ENCODE data around the gene SELENOP. TPM values are rescaled to one million over a fixed set of nuclear protein-coding genes. Genes with fewer than 3 reads are reported as not detected.

SELENOP gene
- total and polyA plus RNA-seq, 2 of the 13 experiments (the other 11 are each of a cell fraction or from before 2014, with no cell fraction given): 1,895 to 2,083 TPM

DNA sequence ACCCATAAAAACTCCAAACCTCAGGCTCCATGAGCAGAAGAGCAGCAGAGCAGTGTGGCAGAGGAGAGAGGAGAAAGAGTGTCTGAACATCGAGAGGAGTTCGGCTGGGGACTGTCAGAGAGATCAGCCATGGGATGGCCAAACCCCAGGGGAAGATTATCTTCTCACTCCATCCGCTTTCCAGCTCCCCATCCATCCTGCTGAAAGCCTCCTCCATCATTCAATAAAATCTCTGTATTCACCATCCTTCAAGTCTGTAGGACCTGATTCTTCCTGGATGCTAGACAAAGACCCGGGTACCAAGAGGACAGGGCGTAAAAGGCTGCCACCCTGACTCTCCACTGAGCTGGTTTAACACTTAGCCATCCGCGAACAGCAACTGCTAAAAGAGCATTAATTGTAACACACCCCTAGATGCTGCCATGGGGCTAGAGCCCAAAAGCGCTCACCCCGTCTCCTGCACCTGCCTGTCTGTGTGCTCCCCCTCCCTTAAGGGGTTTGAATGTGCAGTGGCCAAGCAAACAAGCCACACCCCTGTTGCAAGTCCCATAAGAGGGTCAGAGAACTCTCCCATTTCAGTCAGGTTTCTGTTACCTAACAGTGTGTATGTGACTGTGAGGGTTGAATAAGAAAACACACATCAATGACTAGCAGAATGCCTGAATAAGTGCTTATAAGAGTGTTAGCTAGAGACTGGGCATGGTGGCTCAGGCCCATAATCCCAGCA is 13.9 kb upstream of the SELENOP start (continued):
- TF ChIP-seq MTF2 (CRISPR knock-in tag; IDR thresholded peaks at IDR 0.05; ENCODE audit: borderline replicate concordance): no peak
- no peak for TF ChIP-seq KDM4B (CRISPR knock-in tag; IDR thresholded peaks at IDR 0.05)
- TF ChIP-seq, protein P1, sequence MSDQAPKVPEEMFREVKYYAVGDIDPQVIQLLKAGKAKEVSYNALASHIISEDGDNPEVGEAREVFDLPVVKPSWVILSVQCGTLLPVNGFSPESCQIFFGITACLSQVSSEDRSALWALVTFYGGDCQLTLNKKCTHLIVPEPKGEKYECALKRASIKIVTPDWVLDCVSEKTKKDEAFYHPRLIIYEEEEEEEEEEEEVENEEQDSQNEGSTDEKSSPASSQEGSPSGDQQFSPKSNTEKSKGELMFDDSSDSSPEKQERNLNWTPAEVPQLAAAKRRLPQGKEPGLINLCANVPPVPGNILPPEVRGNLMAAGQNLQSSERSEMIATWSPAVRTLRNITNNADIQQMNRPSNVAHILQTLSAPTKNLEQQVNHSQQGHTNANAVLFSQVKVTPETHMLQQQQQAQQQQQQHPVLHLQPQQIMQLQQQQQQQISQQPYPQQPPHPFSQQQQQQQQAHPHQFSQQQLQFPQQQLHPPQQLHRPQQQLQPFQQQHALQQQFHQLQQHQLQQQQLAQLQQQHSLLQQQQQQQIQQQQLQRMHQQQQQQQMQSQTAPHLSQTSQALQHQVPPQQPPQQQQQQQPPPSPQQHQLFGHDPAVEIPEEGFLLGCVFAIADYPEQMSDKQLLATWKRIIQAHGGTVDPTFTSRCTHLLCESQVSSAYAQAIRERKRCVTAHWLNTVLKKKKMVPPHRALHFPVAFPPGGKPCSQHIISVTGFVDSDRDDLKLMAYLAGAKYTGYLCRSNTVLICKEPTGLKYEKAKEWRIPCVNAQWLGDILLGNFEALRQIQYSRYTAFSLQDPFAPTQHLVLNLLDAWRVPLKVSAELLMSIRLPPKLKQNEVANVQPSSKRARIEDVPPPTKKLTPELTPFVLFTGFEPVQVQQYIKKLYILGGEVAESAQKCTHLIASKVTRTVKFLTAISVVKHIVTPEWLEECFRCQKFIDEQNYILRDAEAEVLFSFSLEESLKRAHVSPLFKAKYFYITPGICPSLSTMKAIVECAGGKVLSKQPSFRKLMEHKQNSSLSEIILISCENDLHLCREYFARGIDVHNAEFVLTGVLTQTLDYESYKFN (CRISPR knock-in tag; conservative IDR thresholded peaks at IDR 0.05): 0 out of 2 replicates have a peak, but pooled peaks have one; percentile 36
- no peak for TF ChIP-seq ELK4 (CRISPR knock-in tag; IDR thresholded peaks at IDR 0.05; ENCODE audit: borderline replicate concordance)
- no peak for TF ChIP-seq TOE1 (CRISPR knock-in tag; IDR thresholded peaks at IDR 0.05)
- no peak for TF ChIP-seq ZNF691 (CRISPR knock-in tag; IDR thresholded peaks at IDR 0.05; ENCODE audit: borderline replicate concordance, low read depth)
- TF ChIP-seq, protein P2, sequence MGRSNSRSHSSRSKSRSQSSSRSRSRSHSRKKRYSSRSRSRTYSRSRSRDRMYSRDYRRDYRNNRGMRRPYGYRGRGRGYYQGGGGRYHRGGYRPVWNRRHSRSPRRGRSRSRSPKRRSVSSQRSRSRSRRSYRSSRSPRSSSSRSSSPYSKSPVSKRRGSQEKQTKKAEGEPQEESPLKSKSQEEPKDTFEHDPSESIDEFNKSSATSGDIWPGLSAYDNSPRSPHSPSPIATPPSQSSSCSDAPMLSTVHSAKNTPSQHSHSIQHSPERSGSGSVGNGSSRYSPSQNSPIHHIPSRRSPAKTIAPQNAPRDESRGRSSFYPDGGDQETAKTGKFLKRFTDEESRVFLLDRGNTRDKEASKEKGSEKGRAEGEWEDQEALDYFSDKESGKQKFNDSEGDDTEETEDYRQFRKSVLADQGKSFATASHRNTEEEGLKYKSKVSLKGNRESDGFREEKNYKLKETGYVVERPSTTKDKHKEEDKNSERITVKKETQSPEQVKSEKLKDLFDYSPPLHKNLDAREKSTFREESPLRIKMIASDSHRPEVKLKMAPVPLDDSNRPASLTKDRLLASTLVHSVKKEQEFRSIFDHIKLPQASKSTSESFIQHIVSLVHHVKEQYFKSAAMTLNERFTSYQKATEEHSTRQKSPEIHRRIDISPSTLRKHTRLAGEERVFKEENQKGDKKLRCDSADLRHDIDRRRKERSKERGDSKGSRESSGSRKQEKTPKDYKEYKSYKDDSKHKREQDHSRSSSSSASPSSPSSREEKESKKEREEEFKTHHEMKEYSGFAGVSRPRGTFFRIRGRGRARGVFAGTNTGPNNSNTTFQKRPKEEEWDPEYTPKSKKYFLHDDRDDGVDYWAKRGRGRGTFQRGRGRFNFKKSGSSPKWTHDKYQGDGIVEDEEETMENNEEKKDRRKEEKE (IDR thresholded peaks at IDR 0.05): no peak
- TF ChIP-seq HMGA1 (CRISPR knock-in tag; conservative IDR thresholded peaks at IDR 0.05): no peak
